NCI-H2227 treated with DMSO at 0.1 percent for 48 hours (cell line): Measurements from ENCODE around the gene DLG2.
A peak's percentile ranks its signal among the peaks of the same experiment; 100 is the strongest.
"Not testable (repeated sequence)": the region's sequence is repeated elsewhere in the genome, so short reads cannot be mapped to it uniquely, and the experiment has no call there.

ENCODE experiments used
- DNase-seq: peaks from one replicate; lab custom pipeline; 2025; lab: John Stamatoyannopoulos, UW

DLG2 gene

DNA sequence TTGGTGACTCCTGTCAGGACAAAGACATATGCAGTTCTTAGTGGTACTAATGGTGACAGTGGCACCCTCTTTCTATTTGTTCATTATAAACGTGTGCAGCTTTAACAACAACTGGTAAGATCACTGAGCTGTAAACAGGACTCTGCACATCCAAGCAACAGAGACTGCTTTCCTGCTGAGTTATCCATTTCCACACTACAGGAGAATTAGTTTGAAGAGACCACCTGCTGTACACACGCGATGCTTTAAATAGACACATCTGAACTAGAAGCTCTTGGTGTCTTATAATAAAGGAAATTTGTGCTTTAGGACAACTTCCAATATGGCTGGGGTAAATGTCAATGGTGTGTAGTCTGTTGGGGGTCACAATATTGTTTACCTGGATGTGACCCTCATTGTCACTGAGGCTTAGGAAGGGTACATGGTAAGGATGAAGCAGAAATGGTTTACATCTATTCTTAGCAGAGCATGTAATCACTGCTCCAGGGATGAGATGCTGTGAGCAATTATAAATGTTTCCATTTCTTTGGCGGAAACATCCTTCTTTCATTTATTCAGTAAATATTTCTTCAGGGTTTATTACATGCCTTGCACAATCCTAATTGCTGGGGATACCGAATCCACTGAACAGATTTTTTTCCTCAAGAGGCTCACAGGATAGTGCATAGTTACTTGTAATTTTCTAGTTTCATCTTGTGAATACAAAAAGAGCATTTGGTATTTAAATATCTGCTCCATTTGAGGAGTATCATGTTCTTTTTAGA is 1987.0 kb downstream of the DLG2 start:
- DNase-seq: peak; percentile 85

DNA sequence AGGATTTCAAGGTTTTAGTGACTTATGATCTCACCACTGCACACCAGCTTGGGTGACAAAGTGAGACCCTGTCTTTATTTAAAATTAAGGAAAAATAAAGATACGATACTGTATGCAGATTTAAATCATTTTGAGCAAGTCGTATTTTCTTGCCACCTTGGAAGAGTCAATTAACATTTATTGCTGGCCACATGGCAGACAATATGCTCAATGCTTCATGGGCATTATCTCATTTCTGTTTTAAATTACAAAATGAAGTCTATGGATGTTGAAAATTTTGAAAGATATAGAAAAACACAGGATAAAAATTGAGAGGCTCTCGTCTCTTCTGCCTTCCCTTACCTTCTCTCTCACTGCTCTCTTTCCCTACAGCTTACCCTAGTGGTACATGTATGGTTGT is 1992.0 kb downstream of the DLG2 start:
- no peak for DNase-seq

DNA sequence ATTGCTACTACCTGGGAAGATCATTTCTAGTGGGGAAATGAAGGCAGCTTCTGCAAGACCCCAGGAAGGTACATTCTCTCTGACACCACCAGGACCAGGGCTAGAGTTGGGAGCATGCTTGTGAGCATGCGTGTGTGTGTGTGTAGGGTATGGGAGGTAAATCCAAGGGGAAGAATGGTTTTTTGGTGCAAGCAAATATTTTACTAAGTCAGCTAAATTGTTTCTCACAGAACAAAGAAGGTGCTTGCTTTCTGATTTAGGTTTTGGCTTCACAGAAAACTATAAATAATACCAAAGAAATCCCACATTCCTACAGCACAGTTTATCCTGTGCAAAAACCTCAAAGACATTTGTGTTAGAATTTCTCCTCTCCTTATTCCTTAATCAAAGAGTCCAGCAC is 1996.9 kb downstream of the DLG2 start:
- no peak for DNase-seq

DNA sequence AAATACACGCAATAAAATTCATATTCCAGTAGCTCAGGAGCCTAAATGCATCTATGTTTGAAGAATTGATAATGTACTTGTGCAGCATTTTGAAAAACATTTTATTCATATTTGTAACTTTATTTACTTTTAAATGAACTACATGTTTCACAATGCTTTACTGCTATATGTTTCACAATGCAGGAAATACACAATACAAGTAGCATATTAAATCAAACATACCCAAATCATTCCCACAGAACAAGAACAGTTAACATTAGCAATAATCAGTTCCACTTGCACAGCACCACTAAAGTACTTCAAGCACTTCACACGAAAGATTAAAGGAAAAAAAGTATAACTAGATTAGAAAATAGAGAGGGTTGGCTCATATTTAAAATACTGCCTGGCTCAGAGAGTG is 1997.4 kb downstream of the DLG2 start:
- DNase-seq: no peak

DNA sequence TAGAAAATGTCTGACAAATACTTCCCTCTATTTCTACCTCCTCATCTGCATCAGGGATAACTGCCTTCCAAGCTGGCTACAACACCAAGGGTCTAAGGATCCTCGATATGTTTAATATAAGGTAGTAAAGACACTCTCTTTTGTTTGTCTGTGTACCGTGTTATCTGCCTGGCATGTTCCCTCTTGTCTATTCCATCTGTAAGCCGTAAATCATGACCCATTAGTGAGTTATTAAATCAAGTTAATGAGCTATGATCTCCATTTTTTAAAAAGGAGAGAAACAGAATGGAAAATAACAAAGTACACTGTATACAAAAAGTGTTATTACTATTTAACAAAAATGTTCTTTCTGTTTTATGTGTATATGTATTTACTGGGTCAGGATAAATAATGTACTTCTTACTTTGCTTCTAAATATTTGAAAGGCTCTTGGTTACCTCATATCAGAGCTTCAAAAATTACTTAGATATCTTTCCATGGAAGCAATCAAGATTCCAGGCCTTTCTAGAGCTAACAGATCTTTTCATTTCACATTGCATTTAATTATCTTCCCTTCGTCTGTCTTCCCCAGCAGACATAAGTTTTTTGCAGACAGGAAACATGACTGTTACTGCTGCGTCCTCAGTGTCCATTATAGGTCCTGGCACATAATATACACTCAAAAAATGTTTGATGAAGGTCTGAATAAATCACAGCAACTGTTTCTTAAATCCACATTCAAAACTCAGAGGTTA is 1998.4 kb downstream of the DLG2 start:
- no peak for DNase-seq

DNA sequence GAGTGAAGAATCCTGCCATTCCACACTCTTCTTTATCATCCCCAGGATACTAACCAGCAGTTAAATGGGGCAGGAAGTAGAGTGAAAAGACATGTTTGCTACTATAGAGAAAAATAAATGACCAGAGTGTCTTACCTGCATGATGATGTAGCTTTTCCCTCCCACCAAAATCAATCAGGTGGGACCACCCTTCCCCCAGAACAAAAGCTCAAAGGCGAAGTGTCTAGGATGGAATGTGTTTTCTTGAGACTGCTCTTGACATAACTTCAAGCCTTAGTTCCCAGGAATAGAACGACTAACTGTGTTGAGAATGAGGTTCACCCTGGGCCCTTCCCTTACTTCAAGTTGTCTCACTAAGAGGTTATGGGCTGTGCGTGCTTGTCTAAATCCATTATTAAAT is 2001.8 kb downstream of the DLG2 start:
- no peak for DNase-seq

DNA sequence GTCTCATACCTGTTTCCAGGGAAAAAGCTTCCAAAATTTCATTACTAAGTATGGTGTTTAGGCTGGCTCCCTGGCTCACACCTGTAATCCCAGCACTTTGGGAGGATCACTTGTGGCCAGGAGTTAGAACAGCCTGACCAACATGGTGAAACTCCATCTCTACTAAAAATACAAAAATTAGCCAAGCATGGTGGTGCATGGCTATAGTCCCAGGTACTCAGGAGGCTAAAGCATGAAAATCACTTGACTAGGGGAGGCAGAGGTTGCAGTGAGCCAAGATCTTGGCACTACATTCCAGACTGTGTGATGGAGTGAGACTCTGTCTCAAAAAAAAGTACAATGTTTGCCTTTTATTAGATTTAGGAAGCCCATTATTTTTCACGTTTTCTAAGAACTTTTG is 2009.5 kb downstream of the DLG2 start:
- DNase-seq: no peak

DNA sequence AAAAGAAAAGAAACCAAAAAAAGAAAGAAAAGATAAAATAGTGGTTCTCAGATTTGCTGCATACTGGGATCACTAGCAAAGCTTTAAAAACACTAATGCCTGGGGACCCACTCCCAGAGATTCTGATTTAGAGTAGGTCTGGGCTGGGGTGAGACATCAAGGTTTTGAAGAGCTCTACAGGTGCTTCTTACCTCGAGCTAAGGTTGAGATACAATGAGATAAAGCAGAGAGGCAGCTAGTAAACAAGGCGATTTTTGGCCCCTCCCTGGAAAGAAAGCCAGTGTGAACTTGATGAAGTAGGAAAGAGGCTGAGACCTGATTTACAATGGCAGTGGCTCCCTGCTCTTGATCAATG is 2013.4 kb downstream of the DLG2 start:
- no peak for DNase-seq

DNA sequence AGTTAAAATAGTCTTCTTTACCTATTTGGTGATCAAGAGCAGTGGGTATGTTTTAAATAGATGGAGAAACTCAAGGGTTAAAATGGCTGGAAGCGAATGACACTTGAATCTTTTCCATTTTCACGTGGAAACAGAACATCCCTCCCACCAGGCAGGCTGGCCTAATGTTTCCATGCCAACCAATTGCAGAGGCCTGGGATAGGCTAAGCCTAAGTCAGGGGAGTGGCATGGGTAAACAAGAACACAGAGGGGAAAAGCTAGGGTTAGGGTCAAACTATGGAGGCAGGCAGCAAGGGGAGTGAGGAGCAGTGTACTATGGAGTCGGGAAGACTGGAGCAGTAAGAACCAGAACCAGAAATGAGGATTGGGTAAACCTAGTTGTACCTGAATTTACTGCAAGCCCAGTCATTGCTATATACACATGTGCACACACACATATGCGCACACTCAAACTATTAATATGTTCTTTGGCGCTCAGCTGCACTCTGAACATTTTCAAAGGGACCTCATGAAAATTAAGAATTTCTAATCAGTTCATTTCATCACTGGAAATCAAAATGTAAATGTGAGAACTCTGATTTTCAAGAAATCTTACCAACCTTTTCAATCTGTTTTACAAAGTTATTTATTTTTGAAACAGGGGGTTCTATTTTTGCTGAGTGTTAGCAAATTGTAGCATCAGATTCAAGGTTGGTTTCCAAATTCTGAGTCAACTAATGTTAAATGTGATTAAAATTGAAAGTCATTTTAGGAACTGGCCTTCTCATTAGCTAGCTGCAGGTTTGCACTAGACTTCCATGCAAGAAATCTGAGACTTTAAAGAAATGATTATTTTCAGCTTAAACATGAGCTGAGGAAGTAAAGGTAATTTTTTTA is 2014.0 kb downstream of the DLG2 start:
- DNase-seq: peak; percentile 45

DNA sequence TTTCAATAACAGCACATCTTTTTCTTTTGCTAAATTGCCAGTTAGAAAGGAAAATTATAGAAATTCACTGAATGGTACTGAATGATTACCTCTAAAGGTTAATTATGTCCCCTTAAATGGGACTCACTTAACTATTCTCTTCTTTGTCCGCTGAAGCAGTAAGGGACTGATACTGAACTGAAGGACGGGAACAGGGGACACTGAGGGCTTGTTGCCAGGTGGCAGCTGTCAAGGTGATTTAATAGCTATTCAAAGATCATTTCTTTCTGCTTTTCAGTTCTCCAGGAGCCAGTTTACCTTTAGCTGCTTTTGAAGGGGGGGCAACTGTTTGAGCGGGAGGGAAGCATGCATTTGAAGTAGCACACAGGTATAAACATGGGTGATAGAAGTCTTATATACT is 2015.5 kb downstream of the DLG2 start:
- peak; percentile 52 for DNase-seq

DNA sequence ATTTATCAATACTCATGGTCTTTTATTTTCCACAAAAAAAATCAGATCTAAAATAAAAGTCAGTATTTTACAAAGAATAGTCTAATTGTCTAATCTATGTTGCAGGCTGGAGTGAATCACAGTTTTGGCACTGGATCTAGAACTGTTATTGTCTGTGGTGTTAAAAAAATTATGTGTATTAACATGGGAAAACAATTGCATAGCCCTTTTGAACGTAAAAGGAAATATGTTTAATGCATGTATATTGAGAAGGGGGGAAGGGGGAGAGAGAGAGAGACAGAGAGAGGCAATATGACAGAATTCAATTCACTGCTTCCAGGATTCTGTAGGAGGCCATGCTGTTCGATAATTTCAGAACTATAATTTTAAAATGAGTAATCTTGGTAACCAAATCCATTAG is 2016.1 kb downstream of the DLG2 start:
- no peak for DNase-seq

DNA sequence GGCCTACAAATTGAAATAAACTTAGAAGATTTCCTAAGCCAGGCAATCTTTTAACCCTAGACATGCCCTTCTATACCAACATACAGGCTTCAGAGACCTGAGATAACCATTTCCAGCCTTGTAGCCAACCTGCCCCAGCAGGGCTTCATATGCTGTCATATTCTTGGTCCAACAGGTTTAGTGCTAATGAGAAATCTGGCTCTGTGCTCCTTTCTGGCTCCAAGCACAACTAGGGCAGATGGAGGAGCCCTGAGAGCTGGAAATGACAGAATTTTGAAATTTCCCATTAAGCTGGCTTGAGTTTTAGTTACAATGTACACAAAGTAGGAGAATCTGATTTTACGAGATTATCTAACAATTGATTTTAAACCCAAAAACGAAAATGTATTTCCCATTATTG is 2018.0 kb downstream of the DLG2 start:
- DNase-seq: no peak

DNA sequence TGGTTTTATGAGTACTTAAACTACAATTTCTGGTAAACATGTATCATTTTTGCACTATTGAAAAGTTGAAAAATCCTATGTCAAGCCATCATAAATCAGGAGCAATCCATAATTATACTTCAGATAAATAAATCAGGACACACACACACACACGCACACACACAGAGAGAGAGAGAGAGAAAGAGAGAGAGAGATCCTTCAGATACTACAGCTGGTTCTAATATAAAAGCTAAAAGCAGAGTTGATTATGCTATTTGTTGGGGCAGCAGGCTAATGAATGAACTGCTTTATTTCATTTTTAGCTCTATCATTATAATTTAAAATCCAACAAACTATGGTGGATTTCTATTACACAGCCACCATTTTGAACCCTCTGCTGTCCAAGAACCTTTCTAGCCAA is 2018.6 kb downstream of the DLG2 start:
- no peak for DNase-seq

DNA sequence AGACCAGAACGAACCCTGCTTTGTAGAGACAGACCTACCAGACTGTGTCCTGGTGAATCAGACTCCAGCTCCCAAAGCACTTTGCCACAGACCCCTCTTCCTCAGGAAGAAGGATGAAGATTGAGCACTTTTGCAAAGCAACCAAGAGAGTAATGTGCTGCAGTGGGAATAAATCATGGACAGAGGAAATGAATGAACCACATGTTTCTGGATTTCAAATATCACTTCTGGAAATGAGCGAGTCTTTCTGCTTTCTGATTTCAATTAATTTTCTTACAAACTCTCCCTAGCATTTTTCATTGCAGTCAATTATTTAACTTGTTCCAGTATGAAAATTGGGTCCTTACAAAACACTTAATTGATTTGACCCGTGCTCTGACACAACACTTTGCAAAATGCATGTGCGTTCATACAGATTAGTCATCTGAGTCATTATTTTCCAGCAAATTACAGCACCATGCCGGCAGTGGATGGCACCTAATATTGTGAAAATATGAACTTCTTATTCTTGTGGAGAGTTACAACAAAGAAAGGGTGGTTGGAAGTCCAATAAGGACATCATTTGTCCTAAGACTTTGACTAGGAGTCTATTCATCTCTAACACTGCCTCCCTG is 2025.1 kb downstream of the DLG2 start:
- no peak for DNase-seq

DNA sequence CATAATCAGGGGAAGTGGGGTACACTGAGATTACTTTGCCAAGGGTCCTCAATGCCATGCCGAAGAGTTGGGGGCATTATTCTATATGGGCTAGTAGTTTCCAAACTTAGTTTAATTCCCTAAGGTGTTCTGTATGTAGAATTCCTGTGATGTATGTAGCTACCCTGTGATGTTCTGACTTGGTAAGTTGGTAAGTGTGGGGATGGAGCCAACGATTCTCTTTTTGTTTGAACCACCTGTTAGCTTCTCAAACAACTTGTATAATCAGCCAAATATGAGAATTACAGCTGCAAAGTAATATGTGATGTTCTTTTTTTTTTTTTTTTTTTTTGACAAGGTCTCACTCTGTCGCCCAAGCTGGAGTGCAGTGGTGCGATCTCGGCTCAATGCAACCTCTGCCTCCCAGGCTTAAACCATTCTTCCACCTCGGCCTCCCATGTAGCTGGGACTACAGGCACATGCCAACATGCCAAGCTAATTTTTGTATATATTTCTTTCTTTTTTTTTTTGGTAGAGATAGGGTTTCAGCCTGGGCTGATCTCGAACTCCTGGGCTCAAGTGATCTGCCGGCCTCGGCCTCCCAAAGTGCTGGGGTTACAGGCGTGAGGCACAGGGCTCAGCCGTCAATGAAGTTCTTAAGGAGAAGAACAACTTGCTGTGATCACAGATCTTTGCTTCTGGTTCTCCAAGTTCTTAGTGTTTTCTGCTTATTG is 2025.8 kb downstream of the DLG2 start:
- DNase-seq: no peak

DNA sequence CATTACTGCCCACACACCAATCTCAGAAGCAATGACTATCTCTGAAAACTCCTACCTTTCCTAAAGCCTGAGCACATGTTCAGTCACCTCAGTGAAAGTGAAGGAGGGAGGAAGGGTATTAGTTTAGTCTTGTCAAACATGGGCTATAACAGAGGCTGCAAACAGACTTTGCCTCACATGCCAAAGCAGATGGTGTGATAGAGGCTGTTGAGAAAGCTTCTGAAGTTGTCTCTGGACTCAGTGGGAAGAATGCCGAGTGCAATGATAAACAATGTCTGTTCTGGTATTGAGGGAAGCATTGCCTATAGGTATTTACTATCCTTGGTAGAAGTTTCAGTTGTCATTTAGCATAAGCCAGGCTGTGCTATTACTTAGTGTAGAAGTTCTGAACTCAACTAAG is 2026.5 kb downstream of the DLG2 start:
- DNase-seq: no peak

DNA sequence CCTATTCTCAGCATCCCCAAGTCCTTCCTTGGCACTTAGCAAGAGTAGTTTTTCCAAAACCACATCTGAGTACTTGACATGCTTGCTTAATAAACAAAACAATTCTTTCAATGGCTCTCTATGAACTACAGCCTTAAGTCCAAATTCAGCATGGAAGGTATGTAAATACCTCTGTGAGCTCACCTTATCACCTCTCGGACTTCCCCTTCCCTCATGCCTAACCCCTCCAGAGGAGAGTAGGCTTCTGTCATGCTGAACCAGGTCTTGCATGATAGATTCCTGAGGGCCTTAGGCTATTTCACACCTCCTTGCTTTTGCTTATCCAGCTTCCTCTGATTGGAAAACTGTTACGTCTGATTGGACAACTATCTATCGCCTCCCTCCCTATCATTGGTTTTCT is 2028.1 kb downstream of the DLG2 start:
- DNase-seq: no peak

DNA sequence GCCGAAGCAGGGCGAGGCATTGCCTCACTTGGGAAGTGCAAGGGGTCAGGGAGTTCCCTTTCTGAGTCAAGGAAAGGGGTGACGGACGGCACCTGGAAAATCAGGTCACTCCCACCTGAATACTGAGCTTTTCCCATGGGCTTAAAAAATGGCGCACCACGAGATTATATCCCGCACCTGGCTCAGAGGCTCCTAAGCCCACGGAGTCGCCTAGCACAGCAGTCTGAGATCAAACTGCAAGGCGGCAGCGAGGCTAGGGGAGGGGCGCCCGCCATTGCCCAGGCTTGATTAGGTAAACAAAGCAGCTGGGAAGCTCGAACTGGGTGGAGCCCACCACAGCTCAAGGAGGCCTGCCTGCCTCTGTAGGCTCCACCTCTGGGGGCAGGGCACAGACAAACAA is 2039.3 kb downstream of the DLG2 start:
- DNase-seq: not testable (repeated sequence)

DNA sequence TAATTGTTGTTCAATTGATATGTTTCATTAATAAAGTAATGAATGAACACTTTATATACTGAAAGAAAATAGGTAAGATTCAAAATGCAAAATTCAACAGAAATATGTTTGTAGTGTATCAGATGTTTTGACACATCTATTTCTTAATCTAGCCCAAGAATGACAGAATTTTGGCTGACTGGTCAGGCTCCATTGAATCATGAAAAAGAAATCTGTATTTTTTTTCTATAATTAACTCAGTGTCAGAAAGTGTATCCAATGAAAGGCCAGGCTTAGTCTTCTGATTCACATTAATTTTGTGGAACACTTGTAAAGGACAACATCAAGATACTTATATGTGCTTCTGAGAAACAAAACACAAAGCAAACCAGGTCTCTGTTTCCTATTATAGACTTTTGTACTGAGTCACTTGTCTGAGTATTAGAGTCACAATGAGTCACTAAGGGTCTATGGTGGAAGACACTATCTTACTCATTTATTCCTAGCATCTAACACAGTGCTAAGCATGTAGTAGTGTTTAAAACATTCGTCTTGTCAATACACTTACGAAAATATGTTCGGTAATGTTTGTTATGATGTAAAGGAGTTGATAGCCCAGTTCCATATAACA is 2043.3 kb downstream of the DLG2 start:
- no peak for DNase-seq

DNA sequence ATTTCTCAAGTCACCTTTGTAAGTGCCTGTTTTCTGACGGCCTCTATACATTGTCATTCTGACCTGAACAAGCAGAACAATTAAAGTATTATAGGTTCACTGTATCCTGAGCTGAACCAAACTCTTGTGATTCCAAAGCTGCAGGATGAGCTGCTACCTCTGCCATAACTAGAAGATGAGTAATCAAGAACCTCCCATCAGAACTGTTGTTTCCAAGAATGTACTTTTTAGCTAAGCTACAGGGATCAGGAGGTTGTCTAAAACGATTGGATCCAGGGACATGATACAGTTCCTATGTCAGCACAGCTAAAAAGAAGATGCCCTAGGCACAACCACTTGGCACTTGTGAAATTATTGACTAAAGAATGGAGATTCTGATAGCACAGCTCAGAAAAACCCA is 2052.6 kb downstream of the DLG2 start:
- DNase-seq: no peak
